ENCODE results near the gene EXD1.

DNA sequence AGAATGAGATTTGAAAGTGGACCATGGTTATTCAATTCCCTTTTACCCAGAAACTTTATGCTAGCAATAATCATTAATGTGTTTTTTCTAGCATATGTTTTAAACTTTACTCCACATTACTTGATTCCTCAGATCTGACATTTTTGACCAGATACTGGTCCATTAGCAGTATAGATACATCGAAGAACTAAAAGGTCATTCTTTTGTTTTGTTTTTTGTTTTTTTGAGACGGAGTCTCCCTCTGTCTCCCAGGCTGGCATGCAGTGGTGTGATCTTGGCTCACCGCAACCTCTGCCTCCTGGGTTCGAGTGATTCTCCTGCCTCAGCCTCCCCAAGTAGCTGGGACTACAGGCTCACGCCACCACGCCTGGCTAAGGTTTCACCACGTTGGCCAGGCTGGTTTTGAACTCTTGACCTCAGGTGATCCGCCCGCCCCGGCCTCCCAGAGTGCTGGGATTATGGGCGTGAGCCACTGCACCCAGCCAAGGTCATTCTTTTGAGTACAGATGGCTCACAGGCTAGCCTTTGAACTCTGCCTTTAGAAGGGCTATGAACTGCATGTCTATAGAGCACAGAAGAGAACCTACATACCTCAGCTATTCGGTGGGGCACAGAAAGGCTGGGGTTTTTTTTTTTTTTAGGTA lies 29.1 kb upstream of the EXD1 start:
- TF ChIP-seq, protein P1, sequence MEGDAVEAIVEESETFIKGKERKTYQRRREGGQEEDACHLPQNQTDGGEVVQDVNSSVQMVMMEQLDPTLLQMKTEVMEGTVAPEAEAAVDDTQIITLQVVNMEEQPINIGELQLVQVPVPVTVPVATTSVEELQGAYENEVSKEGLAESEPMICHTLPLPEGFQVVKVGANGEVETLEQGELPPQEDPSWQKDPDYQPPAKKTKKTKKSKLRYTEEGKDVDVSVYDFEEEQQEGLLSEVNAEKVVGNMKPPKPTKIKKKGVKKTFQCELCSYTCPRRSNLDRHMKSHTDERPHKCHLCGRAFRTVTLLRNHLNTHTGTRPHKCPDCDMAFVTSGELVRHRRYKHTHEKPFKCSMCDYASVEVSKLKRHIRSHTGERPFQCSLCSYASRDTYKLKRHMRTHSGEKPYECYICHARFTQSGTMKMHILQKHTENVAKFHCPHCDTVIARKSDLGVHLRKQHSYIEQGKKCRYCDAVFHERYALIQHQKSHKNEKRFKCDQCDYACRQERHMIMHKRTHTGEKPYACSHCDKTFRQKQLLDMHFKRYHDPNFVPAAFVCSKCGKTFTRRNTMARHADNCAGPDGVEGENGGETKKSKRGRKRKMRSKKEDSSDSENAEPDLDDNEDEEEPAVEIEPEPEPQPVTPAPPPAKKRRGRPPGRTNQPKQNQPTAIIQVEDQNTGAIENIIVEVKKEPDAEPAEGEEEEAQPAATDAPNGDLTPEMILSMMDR (IDR thresholded peaks at IDR 0.05): no peak
- TF ChIP-seq ZC3H11A (IDR thresholded peaks at IDR 0.05) (no peak), POLR2A (IDR thresholded peaks at IDR 0.05; ENCODE audit: low read length) (no peak), MAFK (IDR thresholded peaks at IDR 0.05; ENCODE audit: partially characterized antibody) (no peak)

Measured in A549 (cell line).